ENCODE results near the gene GPR55.
A peak's percentile ranks its signal among the peaks of the same experiment; 100 is the strongest.

GPR55 gene

DNA sequence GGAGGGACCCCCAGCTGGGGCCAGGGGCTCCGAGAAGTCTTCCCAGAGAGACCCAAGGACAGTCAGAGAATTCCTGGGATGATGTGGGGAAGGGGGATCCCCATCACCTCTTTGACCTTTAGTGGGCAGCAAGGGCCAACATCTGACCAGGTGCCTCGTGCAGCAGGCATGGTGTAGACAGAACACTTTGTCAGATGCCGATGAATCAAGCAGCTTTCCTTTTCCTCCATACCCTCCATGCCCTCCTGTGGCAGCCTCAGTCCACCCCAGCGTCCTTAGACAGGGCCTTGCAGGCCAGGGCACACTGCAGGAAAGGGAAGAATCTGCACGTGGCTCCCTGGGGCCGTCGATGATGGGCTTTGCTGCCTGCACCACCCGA is 26.3 kb downstream of the GPR55 start:
- DNase-seq, result no peak

DNA sequence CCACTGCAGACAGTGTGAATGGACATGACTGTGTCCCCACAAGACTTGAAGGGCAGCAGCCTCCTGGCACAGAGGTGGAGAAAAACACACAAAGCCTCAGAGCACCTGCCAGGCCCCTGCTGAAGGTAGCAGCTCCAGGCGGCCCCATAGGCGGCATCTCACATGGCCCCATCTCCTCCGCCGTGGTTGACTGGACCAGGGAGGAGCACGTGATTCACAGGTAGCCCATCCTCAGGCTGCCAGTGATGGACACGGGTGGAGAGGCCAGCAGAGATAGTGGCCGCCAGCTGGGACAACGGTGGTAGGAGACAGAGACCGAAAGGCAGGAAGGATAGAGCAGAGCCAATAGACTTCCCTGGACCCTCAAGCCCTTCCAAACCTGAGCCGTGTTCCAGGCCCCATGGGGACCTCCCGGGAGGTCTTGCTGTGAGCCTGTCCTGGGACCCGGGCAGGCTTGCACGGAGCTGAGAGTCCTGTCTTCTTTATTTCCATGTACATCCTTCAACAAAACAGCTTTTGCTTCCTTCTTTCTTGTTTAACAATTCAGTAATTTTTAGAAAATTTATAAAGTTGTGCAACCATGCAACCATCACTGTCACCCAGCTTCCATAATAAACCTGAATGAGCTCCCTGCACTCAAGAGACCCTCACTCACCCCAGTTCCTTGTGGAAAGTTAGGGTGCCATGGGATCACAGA is 26.9 kb downstream of the GPR55 start:
- DNase-seq, result no peak

DNA sequence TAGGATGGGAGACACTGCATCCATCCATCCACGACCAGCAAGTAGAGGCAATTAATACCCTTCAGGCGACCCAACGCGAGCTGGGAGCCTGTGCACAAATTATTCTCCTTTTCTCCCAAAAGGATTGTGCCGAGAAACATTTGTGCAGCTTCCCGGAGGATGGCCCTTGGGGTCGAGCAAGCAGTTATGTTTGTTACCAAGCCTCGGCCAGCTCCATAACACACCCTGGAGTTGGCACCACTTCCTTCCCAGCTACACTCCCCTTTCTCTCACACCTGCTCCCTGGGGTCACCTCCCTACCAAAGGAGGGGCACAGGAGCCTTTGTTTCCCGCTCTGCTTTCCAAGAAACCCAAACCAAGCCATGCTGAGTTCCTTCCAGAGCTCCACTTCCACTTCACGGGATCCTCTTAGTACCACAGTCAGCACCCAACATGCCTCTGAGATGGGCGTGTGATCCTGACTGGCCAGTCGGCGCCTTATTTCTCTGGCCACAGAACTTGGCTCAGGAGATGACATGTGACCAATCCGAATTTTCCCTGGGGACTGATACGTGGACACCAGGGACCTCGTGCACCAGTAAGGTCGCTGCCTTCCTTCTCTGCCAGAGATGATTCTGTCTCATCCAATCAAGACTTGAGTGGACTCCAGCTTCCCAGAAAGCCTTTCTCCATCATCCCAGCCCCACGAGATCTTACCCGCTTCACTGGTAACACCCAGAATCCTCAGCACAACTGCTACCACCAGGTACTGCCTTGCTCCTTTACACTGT is 28.5 kb downstream of the GPR55 start:
- DNase-seq, result no peak

DNA sequence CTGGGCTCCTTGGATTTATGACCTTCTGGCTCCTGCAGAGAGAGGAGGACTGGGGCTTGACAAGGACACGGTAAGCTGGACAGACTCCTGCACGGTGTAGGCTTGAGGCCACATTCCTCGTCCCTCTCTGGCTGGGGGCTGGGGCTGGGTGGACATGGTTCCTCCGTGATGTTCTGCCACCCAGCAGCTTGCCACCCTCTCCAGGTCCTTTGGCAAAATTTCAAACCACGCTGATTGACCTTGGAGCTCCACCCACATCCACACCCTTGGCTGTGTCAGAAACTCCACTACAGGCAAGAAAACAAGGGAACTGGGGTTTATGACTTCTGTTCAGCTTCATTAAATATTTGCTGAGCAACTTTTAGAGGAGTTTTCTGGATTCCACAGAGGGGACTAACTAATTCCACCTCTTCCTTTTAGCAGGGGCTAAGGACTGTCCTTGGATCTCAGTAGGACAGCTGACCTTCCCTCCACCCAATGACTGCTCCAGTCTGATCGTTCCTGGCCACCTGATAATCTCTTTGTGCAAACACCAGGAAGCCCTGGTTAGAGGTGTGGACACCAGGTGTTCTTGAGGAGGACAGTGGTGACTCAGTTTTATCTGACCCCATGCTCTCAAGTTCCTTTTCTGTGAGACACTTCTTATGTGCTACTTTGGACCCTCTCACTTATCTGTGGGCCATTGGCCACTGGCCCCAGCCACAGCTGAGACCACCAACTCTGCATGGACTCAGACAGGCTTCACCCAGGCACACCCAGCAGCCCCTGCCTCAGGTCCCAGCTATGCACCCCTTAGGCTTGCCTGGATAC is 29.3 kb downstream of the GPR55 start:
- no peak for DNase-seq

DNA sequence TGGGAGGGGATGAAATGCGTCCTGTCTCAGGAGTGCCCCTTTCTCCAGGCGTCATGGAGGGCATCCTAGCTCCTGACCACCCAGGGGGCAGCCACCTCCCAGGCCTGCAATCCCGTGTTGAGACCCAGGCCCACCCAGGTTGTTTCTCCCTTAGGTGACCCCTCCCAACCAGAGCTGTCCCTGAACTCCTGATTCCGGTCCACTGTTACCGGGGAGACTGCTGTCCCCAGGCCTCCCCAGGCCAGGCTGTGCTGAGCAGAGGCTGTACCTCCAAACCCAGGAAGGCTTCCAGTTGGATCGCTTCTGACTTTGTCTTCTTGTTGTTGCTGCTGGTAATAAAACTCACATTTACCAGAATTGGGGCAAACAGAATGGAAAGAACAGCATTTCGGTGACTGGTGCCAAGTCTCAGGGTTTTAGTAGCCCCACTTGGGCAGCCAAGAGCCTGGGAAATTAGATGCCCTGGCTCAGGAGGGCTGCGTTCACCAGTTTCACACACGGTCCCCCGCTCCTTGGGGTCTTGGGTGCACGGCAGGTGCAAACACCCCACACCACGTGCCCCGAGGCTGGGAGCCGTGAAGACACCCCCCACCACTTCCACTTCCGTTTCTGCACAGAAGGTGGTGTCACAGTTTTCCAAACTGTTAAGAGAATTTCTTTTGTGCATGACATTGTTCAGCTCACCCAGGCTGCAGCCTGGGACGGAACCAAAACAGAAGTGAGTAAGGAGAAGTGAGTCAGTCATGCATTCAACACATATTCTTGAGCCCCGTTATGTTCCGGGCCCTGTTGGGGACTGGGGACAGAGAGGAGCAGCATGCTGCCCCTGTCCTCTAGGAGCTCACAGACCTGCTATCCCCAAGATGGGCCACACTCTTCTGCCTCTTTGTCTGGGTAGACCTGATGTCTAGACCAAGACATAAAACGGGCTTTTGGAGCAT is 30.9 kb downstream of the GPR55 start:
- DNase-seq, result no peak

DNA sequence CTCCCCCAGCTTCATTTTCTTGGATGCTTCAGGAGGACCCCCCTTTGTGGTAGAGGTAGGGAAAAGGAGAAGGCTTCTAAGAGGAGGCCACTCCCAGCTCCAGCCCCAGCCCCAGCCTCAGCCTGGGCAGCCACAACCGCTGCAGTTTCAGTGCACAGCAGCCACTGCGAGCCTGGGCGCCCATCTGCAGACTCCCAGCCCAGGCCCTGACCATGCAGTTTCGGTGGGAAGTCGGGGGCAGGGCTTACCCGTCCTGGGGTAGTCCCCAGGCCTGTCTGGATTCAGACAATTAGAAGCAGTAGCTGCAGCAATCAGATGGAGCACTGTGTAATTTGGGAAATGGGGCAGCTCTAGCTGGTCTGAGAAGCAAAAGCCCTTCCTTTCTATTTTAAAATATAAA is 31.7 kb downstream of the GPR55 start:
- no peak for DNase-seq

DNA sequence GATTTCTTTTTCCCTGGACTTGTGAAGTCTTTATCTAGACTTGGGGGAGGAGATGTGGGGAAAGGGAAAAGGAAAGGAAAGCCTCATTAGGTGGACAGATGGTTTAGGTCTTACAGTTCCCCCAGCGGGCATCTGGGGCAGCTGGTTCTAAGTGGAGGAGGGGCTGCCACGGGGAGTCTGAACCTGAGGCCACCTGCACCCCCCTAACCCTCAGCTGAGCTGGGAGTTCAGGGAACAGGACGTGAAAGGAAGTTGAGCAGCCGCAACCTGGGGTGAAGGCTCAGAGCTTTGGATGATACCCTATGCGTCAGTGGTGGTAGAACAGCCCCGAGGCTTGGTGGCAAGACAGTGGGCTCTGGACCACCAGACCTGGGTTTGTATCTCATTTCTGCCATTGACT is 33.5 kb downstream of the GPR55 start:
- no peak for DNase-seq

DNA sequence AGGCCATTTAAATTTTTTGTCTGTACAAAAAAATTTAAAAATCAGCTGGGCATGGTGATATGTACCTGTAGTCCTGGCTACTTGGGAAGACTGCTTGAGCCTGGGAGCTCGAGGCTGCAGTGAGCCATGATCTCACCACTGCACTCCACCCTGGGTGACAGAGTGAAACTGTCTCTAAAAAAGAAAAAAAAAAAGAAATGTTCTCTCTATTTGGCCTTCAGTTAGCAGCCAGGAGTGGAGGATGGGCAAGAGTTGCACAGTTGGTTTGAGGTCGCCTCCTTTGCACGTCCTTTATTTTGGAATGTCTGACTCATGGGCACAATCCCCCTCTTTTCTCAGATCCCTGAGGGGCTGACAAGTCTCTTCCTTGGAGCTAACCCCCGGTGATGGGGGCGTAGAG is 34.0 kb downstream of the GPR55 start:
- no peak for DNase-seq

DNA sequence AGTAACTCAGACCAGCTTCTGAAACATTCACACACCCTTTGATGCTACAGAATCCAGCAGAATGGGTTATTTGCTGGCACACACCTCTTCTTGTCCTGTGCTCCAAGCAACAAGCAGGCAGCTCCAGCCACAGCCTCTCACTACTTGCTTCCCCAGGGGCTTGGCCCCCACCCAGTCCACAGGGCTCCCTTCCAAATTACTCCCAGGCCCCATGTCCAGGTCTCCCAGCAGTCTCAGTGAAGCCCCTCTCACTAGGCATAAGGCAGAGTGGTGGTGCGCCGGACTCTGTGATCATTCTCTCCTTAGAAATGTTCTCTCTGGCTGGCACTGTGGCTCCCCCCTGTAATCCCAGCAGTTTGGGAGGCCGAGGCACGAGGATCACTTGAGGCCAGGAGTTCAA is 34.4 kb downstream of the GPR55 start:
- DNase-seq, result no peak

DNA sequence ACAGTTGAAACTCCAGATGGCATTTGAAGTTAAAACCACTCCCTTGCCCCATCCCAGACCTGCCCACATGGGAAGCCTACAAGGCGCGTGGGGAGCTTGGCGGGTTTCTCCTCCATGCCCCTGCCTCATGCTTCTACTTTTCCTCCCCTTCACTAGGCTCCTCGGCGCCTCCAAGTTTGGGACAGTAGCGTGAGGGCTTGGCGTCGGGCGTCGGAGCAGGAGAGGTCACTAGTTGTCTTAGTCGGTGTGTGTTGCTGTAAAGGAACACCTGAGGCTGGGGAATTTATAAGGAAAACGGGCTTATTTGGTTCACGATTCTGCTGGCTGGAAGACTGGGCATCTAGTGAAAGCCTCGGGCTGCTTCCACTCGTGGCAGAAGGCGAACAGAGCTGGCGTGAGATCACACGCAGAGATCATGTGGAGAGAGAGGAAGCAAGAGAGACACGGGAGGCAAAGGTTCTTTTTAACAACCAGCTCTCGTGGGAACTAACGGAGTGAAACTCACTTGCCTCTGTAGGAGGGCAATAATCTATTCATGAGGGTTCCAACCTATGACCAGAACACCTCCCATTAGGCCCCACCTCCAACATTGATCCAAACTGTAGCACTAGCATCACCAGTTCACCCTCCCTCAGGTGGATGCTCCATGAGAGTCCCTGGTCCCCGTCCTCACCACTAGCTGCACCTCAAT is 35.0 kb downstream of the GPR55 start:
- DNase-seq, result no peak

DNA sequence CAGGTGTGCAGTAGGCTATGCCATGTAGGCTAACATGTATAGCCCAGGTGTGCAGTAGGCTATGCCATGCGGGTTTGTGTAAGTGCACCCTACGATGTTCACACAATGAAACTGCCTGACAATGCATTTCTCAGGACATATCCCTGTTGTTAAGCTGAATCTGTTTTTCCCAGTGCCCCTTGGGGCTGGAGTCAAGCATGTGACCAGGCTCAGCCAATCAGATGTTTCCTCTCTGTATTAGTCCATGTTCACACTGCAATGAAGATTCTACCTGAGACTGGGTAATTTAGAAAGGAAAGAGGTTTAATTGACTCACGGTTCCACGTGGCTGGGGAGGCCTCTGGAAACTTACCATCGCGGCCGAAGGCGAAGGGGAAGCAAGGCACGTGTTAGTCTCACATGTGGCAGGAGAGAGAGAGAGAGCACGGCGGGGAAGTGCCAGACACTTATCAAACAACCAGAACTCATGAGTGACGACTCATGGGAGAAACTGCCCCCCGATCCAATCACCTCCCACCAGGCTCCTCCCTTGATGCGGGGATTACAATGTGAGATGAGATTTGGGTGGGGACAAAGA is 36.1 kb downstream of the GPR55 start:
- no peak for DNase-seq

DNA sequence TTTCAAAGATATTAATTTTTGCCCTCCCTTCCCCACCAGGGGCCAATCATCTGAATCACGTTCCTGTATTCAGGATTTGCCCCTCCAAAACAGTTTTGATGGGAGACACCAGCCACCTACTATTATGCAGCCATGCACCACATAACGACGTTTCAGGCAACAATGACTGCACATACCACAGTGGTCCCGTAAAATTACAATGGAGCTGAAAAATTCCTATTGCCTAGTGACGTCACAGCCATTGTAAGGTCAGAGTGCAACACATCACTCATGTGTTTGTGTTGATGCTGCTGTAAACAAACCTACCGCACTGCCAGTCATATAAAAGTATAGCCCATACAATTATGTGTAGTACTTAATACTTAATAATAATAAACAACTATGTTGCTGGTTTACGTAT is 37.7 kb downstream of the GPR55 start:
- no peak for DNase-seq

DNA sequence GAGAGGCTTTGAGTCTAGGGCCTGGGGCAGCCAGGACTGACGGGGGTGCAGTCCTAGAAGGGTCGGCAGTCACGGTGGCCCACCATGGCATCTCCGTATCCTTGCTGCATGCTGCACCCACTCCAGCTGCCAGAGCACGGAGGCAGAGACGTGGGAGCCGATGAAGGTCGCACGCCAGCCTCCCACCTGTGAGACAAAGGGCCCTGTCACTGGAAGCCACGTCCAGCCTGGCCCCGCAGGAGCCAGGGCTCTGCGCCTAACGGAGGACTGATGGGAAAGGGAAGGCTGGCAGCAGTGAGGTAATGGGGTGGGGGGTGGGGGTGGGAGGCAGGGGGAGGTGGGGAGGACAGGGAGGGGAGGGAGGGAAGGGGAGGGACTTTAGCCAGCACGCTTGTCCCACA is 38.4 kb downstream of the GPR55 start:
- peak; percentile 49 for DNase-seq

DNA sequence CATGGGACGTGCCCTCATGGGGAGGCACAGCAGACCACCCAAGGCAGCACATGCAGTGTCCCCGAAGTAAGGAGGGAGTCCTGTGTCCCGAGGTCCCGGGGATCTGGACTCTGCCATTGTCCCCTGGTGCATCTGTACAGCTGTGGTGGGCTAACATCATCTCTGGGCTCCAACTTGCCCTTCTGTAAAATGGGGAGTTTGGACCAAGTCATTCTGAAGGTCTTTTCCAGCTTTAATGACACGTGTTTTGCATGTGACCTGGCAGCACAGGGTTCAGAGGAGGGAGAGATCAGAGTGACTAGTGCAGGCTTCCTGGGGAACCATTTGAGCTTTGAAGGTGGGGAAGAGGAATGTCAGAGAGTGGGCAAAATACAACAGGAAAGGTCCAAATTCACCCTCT is 38.8 kb downstream of the GPR55 start:
- DNase-seq, result no peak

DNA sequence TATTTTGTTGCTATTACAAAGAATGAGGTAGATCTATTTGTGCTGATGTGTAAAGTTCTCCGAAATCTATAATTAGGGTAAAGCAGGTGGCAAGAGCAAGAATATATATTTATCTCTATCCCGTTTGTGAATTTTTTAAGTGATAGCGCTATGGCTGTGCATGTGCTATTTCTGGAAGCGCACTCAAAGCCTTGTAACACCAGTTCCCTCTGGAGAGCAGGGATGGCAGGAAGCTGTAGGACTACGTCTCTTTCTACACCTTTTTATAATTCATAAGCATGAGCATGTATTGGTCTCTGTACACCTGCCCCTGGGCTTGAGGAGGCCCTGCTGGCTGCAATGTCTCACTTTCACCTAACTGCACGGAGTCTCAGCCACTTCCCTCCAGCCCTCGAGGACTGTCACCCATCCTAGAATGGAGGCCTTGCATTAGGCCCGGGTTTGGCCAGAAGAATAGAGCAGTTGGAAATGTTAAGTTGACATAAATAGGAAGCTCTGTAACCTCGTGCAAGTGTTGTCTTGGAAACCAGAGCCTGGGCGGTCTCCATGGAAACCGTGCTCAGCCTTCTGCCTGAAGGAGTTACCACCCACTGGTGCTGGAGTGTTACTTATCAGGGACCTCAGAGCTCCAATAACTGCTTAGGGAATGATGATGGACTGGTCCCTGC is 39.4 kb downstream of the GPR55 start:
- peak; percentile 87 for DNase-seq

DNA sequence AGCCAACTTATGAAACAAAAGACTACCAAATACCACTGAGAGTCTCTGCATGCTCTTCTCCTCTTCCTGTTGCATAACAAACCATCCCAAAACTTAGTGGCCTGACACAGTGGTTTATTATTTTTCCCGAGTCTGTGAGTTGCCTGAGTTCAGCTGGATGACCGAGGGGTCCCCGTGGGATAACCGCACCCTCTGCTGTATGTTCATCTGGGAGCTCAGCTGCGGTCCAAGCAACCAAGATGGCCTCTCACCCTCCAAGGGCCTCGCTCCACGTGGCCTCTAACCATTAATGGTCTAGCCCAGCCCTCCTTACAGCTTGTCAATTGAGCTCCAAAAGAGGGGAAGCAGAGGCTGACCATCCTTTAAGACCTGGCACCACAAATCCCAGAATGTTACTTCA is 43.2 kb downstream of the GPR55 start:
- DNase-seq, result no peak

DNA sequence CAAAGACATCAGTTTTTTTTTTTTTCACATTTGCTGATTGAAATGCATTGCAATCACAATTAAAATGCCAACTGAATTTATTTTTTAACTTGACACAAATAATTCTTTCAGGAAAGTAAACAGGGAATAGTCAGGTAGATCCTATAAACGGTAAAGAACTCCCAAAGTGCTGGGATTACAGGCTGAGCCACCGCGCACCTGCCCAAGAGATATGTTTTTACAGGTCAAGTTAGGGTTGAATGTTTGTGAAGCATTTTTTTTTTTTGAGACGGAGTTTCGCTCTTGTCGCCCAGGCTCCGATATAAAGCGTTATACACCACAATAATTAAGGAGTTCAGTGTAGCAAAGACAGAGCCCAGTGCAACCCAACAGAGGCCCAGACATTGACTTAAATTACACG is 45.2 kb downstream of the GPR55 start:
- no peak for DNase-seq

DNA sequence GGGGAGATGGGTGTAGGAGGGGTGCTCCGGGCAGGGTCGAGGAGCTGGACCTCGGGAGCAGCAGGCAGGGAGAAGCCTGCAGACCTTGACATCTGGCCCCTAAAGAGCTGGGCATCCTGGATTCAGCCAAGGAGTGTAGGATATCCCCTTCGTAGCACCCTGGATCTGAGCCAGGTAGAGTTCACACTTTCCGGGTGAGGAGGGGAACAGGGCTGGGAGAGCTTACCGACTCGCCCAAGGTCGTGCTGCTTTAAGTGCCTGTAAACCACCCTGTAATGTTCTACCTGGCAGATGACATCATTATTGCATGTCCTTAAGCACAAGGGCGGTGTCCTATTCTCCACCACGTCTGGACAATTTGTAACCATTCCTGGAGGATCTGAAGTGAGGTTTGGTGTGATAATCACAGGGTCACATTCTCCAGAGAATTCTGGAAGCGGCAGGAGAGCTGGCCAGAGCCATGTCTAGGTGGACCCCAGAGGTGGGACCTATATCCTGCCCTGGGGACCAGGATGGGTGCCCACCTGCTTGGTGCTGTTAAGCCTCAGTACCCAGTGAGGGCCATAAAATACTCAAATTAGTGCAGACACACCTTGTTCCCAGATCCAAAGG is 45.7 kb downstream of the GPR55 start:
- DNase-seq, result no peak

DNA sequence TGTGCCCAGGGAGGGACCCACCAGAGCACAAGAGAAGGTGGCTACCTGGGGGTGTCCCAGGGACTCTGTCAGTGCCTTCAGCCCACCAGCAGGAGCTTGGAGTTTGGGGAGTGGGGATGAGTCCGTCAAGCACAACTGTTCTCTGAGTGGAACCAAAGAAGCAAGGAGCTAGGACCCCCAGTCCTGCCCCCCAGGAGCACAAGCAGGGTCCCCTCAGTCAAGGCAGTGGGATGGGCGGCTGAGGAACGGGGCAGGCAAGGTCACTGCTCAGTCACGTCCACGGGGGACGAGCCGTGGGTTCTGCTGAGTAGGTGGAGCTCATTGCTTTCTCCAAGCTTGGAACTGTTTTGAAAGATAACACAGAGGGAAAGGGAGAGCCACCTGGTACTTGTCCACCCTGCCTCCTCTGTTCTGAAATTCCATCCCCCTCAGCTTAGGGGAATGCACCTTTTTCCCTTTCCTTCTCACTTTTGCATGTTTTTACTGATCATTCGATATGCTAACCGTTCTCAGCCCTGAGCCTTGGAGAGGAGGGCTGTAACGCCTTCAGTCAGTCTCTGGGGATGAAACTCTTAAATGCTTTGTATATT is 46.3 kb downstream of the GPR55 start:
- DNase-seq, result no peak
